ENCODE data around the gene COL6A3.

DNA sequence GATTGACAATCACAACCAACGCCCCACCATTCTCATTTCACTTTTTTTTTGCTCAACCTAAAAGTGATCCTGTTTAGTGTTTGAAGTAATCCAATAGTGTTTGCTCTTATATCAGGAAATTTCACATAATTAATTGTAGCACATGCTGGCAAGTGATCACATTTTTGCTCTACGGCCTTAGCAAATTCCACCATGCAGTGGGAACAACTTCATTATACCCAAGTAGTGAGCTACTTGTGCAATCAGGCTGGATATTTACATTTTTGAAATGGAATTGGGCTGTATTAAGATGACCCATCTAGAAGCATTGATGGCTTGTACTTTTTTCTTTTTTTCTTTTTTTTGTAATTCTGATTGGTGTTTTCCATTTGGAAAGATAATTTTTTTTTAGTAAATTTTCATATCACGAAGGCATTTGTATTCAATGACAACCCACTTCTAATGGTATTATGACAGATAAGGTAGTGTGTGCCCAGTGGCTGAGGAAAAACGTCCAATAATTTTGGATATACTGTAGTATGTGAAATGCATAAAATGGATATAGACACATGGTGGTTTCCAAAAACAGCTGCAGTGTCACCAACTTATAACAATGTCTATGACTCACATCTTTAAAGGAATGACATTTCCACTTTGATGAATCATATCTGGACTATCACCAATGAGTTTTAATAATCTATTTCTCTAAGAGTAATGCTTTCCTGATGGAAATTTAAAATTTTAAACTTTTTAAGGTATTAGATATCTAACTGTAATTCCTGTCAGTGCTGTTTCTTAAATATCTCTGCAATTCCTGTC lies 130.6 kb downstream of the COL6A3 start:
- TF ChIP-seq, protein P1, sequence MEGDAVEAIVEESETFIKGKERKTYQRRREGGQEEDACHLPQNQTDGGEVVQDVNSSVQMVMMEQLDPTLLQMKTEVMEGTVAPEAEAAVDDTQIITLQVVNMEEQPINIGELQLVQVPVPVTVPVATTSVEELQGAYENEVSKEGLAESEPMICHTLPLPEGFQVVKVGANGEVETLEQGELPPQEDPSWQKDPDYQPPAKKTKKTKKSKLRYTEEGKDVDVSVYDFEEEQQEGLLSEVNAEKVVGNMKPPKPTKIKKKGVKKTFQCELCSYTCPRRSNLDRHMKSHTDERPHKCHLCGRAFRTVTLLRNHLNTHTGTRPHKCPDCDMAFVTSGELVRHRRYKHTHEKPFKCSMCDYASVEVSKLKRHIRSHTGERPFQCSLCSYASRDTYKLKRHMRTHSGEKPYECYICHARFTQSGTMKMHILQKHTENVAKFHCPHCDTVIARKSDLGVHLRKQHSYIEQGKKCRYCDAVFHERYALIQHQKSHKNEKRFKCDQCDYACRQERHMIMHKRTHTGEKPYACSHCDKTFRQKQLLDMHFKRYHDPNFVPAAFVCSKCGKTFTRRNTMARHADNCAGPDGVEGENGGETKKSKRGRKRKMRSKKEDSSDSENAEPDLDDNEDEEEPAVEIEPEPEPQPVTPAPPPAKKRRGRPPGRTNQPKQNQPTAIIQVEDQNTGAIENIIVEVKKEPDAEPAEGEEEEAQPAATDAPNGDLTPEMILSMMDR (conservative IDR thresholded peaks at IDR 0.05; ENCODE audit: low read depth, low read length), result no peak
- TF ChIP-seq EZH2phosphoT487 (IDR thresholded peaks at IDR 0.05; ENCODE audit: borderline replicate concordance, low read length), result no peak

All from PC-3 (cell line).